ENCODE data around the gene OR5K4.

Gene OR5K4

GRCh38 chr3:98353554-98353953 is at the start of gene OR5K4:
Gene OR5K4, plus strand, starts transcription at chr3:98353854. Its CDS starts 0 bp downstream, at chr3:98353854.
- no peak for DNase-seq

- DNase-seq: no peak
These were observed 31.6 kb upstream of the OR5K4 start for GRCh38 chr3:98322101-98322500.

GRCh38 chr3:98322686-98323085 is 31.0 kb upstream of the OR5K4 start:
- DNase-seq: no peak

- DNase-seq: no peak
These were observed 30.2 kb upstream of the OR5K4 start for GRCh38 chr3:98323425-98323824.

GRCh38 chr3:98325055-98325454 is 28.6 kb upstream of the OR5K4 start:
- DNase-seq: no peak

GRCh38 chr3:98326105-98326893 is 27.4 kb upstream of the OR5K4 start:
- DNase-seq: no peak

GRCh38 chr3:98326945-98327344 is 26.7 kb upstream of the OR5K4 start:
- DNase-seq: no peak

GRCh38 chr3:98328933-98329332 is 24.7 kb upstream of the OR5K4 start:
- no peak for DNase-seq

- DNase-seq: peak; percentile 50
These were observed 24.1 kb upstream of the OR5K4 start for GRCh38 chr3:98329392-98330124.

GRCh38 chr3:98331329-98331728 is 22.3 kb upstream of the OR5K4 start:
- no peak for DNase-seq

- DNase-seq: no peak
These were observed 19.6 kb upstream of the OR5K4 start for GRCh38 chr3:98333989-98334606.

- DNase-seq: no peak
These were observed 14.6 kb upstream of the OR5K4 start for GRCh38 chr3:98339031-98339430.

- DNase-seq: no peak
These were observed 11.9 kb upstream of the OR5K4 start for GRCh38 chr3:98341758-98342157.

- peak; percentile 53 for DNase-seq
These were observed 9.8 kb upstream of the OR5K4 start for GRCh38 chr3:98343647-98344507.

- no peak for DNase-seq
These were observed 3.6 kb upstream of the OR5K4 start for GRCh38 chr3:98350082-98350481.

- DNase-seq: no peak
These were observed 5.6 kb downstream of the OR5K4 start for GRCh38 chr3:98359250-98359649.

GRCh38 chr3:98359993-98360675 is 6.5 kb downstream of the OR5K4 start:
- DNase-seq: peak; percentile 2

GRCh38 chr3:98360681-98361080 is 7.0 kb downstream of the OR5K4 start:
- DNase-seq: no peak

- no peak for DNase-seq
These were observed 7.6 kb downstream of the OR5K4 start for GRCh38 chr3:98361289-98361688.

GRCh38 chr3:98367464-98368246 is 14.0 kb downstream of the OR5K4 start:
- no peak for DNase-seq

- no peak for DNase-seq
These were observed 17.5 kb downstream of the OR5K4 start for GRCh38 chr3:98371186-98371585.

Measured in CD4-positive, alpha-beta T cell treated with Interleukin-21 for 1 hour (primary cell).